ENCODE measurements around the gene PLXNB1. TPM values are rescaled to one million over a fixed set of nuclear protein-coding genes. Genes with fewer than 3 reads are reported as not detected.

The PLXNB1 gene
- total RNA-seq, 1 donor from 2014 or later, result 211 TPM

GRCh38 chr3:48407542-48408099 is 22.3 kb downstream of the PLXNB1 start:
- no peaks in the 10 kb centered on the region for H3K4me1 Mint-ChIP-seq
- no peaks in the 10 kb centered on the region for H3K27me3 Mint-ChIP-seq (ENCODE audit: low read depth)
- no peak overlapping the region for H3K27ac Mint-ChIP-seq
- H3K9me3 Mint-ChIP-seq, result no peaks in the 10 kb centered on the region
- DNase-seq (ENCODE audit: low spot score in 2 of 2, unreplicated experiment in 2 of 2), result peak in 1 of 2 experiments; percentile 34
- TF ChIP-seq CTCF (IDR thresholded peaks at IDR 0.05; ENCODE audit: unreplicated experiment), result no peak
- no peak overlapping the region for H3K4me3 Mint-ChIP-seq
- peaks cover 20% of the 10 kb centered on the region for H3K36me3 Mint-ChIP-seq

GRCh38 chr3:48406443-48407431 is 23.1 kb downstream of the PLXNB1 start:
- Mint-ChIP-seq H3K27ac (no peak overlapping the region), H3K4me1 (no peaks in the 10 kb centered on the region), H3K36me3 (peaks cover 19% of the 10 kb centered on the region), H3K27me3 (ENCODE audit: low read depth) (no peaks in the 10 kb centered on the region), H3K4me3 (no peak overlapping the region), H3K9me3 (no peaks in the 10 kb centered on the region)
- DNase-seq (ENCODE audit: low spot score in 2 of 2, unreplicated experiment in 2 of 2), result no peak
- TF ChIP-seq CTCF (IDR thresholded peaks at IDR 0.05; ENCODE audit: unreplicated experiment), result no peak

GRCh38 chr3:48405971-48406370 is 23.9 kb downstream of the PLXNB1 start:
- Mint-ChIP-seq H3K4me3 (no peak overlapping the region), H3K4me1 (no peaks in the 10 kb centered on the region), H3K27ac (no peak overlapping the region), H3K9me3 (no peaks in the 10 kb centered on the region), H3K27me3 (ENCODE audit: low read depth) (no peaks in the 10 kb centered on the region), H3K36me3 (peaks cover 16% of the 10 kb centered on the region)
- TF ChIP-seq CTCF (IDR thresholded peaks at IDR 0.05; ENCODE audit: unreplicated experiment), result no peak
- no peak for DNase-seq (ENCODE audit: low spot score in 2 of 2, unreplicated experiment in 2 of 2)

GRCh38 chr3:48405343-48405881 is 24.5 kb downstream of the PLXNB1 start:
- H3K27ac Mint-ChIP-seq, result no peak overlapping the region
- H3K4me3 Mint-ChIP-seq, result no peak overlapping the region
- H3K27me3 Mint-ChIP-seq (ENCODE audit: low read depth), result no peaks in the 10 kb centered on the region
- TF ChIP-seq CTCF (IDR thresholded peaks at IDR 0.05; ENCODE audit: unreplicated experiment), result no peak
- no peaks in the 10 kb centered on the region for H3K4me1 Mint-ChIP-seq
- H3K36me3 Mint-ChIP-seq, result peaks cover 17% of the 10 kb centered on the region
- peak in 1 of 2 experiments; percentile 36 for DNase-seq (ENCODE audit: low spot score in 2 of 2, unreplicated experiment in 2 of 2)
- H3K9me3 Mint-ChIP-seq, result no peaks in the 10 kb centered on the region

GRCh38 chr3:48404440-48405342 is 25.2 kb downstream of the PLXNB1 start:
- H3K36me3 Mint-ChIP-seq, result peaks cover 17% of the 10 kb centered on the region
- H3K4me3 Mint-ChIP-seq, result no peak overlapping the region
- H3K27ac Mint-ChIP-seq, result no peak overlapping the region
- no peaks in the 10 kb centered on the region for H3K4me1 Mint-ChIP-seq
- no peak for TF ChIP-seq CTCF (IDR thresholded peaks at IDR 0.05; ENCODE audit: unreplicated experiment)
- H3K27me3 Mint-ChIP-seq (ENCODE audit: low read depth), result no peaks in the 10 kb centered on the region
- no peak for DNase-seq (ENCODE audit: low spot score in 2 of 2, unreplicated experiment in 2 of 2)
- no peaks in the 10 kb centered on the region for H3K9me3 Mint-ChIP-seq
